Ishikawa (cell line): ENCODE measurements around the gene NTRK3.

Experiments used
- CREB1 ChIP-seq: IDR thresholded peaks from 2 replicates; pipeline ENCODE4 v1.6.1; 2012; ENCODE audit warnings: low read depth
- EP300 ChIP-seq: IDR thresholded peaks from 2 replicates; pipeline ENCODE4 v1.6.1; 2012; ENCODE audit warnings: borderline replicate concordance
- FOXM1 ChIP-seq: IDR thresholded peaks from 2 replicates; pipeline ENCODE4 v1.6.1; 2012; ENCODE audit warnings: low read depth, borderline replicate concordance
- RAD21 ChIP-seq: IDR thresholded peaks from 2 replicates; pipeline ENCODE4 v1.6.1; 2012; ENCODE audit warnings: low read depth
- TF ChIP-seq, protein P1 (sequence below): IDR thresholded peaks from 2 replicates; pipeline ENCODE4 v1.6.1; 2012; ENCODE audit warnings: low read depth, mild to moderate bottlenecking
- TF ChIP-seq, protein P2 (sequence below): IDR thresholded peaks from 2 replicates; pipeline ENCODE4 v1.6.1; 2012

DNA sequence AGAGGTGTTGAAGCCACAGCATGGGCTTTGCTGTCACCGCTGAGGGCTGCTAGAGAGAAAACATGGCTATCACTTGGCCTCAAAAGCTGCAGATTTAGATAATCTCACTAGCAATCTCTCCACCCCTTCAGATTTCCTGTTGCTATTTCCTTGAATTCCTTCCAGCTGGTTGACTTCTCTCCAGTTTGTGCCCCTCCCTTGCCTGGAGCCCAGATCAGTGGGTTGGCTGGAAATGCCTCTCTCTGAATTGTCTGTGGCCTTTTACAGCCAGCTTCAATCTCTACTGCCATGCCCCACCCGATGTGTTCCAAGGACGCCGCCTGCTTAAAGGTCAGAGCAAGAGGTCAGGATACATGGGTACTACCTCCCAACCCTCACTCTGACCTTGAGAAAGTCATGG, 294.1 kb downstream of the NTRK3 start:
- TF ChIP-seq EP300 (no peak), CREB1 (no peak), RAD21 (no peak), FOXM1 (no peak)
- TF ChIP-seq, protein P1, sequence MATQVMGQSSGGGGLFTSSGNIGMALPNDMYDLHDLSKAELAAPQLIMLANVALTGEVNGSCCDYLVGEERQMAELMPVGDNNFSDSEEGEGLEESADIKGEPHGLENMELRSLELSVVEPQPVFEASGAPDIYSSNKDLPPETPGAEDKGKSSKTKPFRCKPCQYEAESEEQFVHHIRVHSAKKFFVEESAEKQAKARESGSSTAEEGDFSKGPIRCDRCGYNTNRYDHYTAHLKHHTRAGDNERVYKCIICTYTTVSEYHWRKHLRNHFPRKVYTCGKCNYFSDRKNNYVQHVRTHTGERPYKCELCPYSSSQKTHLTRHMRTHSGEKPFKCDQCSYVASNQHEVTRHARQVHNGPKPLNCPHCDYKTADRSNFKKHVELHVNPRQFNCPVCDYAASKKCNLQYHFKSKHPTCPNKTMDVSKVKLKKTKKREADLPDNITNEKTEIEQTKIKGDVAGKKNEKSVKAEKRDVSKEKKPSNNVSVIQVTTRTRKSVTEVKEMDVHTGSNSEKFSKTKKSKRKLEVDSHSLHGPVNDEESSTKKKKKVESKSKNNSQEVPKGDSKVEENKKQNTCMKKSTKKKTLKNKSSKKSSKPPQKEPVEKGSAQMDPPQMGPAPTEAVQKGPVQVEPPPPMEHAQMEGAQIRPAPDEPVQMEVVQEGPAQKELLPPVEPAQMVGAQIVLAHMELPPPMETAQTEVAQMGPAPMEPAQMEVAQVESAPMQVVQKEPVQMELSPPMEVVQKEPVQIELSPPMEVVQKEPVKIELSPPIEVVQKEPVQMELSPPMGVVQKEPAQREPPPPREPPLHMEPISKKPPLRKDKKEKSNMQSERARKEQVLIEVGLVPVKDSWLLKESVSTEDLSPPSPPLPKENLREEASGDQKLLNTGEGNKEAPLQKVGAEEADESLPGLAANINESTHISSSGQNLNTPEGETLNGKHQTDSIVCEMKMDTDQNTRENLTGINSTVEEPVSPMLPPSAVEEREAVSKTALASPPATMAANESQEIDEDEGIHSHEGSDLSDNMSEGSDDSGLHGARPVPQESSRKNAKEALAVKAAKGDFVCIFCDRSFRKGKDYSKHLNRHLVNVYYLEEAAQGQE = no peak
- TF ChIP-seq, protein P2, sequence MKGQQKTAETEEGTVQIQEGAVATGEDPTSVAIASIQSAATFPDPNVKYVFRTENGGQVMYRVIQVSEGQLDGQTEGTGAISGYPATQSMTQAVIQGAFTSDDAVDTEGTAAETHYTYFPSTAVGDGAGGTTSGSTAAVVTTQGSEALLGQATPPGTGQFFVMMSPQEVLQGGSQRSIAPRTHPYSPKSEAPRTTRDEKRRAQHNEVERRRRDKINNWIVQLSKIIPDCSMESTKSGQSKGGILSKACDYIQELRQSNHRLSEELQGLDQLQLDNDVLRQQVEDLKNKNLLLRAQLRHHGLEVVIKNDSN = no peak
